HG02938 (cell line): ENCODE measurements around the gene LIMS2.

Source experiments
- ATAC-seq: cut with Tn5 transposase; IDR thresholded peaks from one replicate; pipeline ENCODE4 v1.9.1; 2021; ENCODE audit warnings: mild to moderate bottlenecking, moderate library complexity; ENCODE audit not compliant: unreplicated experiment

LIMS2 gene

GRCh38 chr2:127635380-127636237, 39.7 kb downstream of the LIMS2 start:
- no peak for ATAC-seq

- no peak for ATAC-seq
Measured at GRCh38 chr2:127634626-127635379, 40.5 kb downstream of the LIMS2 start.

GRCh38 chr2:127634066-127634617, 41.2 kb downstream of the LIMS2 start:
- ATAC-seq: no peak

GRCh38 chr2:127633556-127634065, 41.7 kb downstream of the LIMS2 start:
- no peak for ATAC-seq

GRCh38 chr2:127632592-127633489, 42.5 kb downstream of the LIMS2 start:
- ATAC-seq: no peak

- no peak for ATAC-seq
Measured at GRCh38 chr2:127631997-127632581, 43.2 kb downstream of the LIMS2 start.

GRCh38 chr2:127631541-127631996, 43.8 kb downstream of the LIMS2 start:
- ATAC-seq: no peak

GRCh38 chr2:127630864-127631540, 44.3 kb downstream of the LIMS2 start:
- ATAC-seq: no peak

GRCh38 chr2:127630096-127630863, 45.0 kb downstream of the LIMS2 start:
- no peak for ATAC-seq

- no peak for ATAC-seq
Measured at GRCh38 chr2:127629637-127630036, 45.7 kb downstream of the LIMS2 start.

GRCh38 chr2:127628767-127629614, 46.3 kb downstream of the LIMS2 start:
- no peak for ATAC-seq

- no peak for ATAC-seq
Measured at GRCh38 chr2:127627740-127628571, 47.4 kb downstream of the LIMS2 start.

- no peak for ATAC-seq
Measured at GRCh38 chr2:127626917-127627739, 48.2 kb downstream of the LIMS2 start.

GRCh38 chr2:127626175-127626574, 49.2 kb downstream of the LIMS2 start:
- no peak for ATAC-seq

- no peak for ATAC-seq
Measured at GRCh38 chr2:127625572-127625951, 49.8 kb downstream of the LIMS2 start.
